ENCODE results near the gene CGNL1. TPM values are rescaled to one million over a fixed set of nuclear protein-coding genes. Genes with fewer than 3 reads are reported as not detected.

CGNL1 gene
- total and polyA plus RNA-seq, 8 donors: 0.29 to 36.2 (median 19.5) TPM

- H3K36me3 ChIP-seq: no peaks in the 10 kb centered on the region
- WGBS, 5 donors: 64 to 72% (median 67%) methylated on average over 10 of the region's 10 CpGs
- TF ChIP-seq POLR2AphosphoS5 (IDR thresholded peaks at IDR 0.05) (no peak), EP300 (IDR thresholded peaks at IDR 0.05) (no peak), POLR2A (IDR thresholded peaks at IDR 0.05) (no peak), CTCF (IDR thresholded peaks at IDR 0.05) (no peak)
- no peaks in the 10 kb centered on the region for H3K4me1 ChIP-seq
- H3K27ac ChIP-seq: no peak overlapping the region
- peaks cover 0 to 7% (median 0%) of the 10 kb centered on the region in 3 donors for H3K27me3 ChIP-seq
- DNase-seq: peak in 1 of 2 donors; percentile 44
- no peak overlapping the region for H3K4me3 ChIP-seq
- H3K9me3 ChIP-seq: no peaks in the 10 kb centered on the region
- intact Hi-C loops (cut with DNase I; ENCODE audit: low total_unique reads): no loop called here
Observed at GRCh38 chr15:57353317-57353804, 22.9 kb upstream of the CGNL1 start.

- H3K36me3 ChIP-seq: no peaks in the 10 kb centered on the region
- H3K27me3 ChIP-seq: peaks cover 0 to 7% (median 0%) of the 10 kb centered on the region in 3 donors
- H3K9me3 ChIP-seq: no peaks in the 10 kb centered on the region
- no peak overlapping the region for H3K4me3 ChIP-seq
- no peaks in the 10 kb centered on the region for H3K4me1 ChIP-seq
- WGBS, 5 donors: 69 to 91% (median 84%) methylated on average over 6 to 7 of the region's 7 CpGs
- intact Hi-C loops (cut with DNase I; ENCODE audit: low total_unique reads): no loop called here
- TF ChIP-seq POLR2A (IDR thresholded peaks at IDR 0.05) (no peak), POLR2AphosphoS5 (IDR thresholded peaks at IDR 0.05) (no peak), CTCF (IDR thresholded peaks at IDR 0.05) (no peak), EP300 (IDR thresholded peaks at IDR 0.05) (no peak)
- DNase-seq: no peak
- no peak overlapping the region for H3K27ac ChIP-seq
Observed at GRCh38 chr15:57354436-57355123, 21.7 kb upstream of the CGNL1 start.

- intact Hi-C loops (cut with DNase I; ENCODE audit: low total_unique reads): no loop called here
- 86 to 92% (median 90%) methylated on average over 8 of the region's 8 CpGs for WGBS, 5 donors
Observed at GRCh38 chr15:57355259-57355658, 21.0 kb upstream of the CGNL1 start.

GRCh38 chr15:57356178-57356577 is 20.1 kb upstream of the CGNL1 start:
- Histone ChIP-seq H3K36me3 (no peaks in the 10 kb centered on the region), H3K4me3 (no peak overlapping the region)
- DNase-seq: peak in 1 of 2 donors; percentile 53

More at GRCh38 chr15:57355259-57355658, 21.0 kb upstream of the CGNL1 start:
- Histone ChIP-seq H3K27me3 (peaks cover 0 to 7% (median 0%) of the 10 kb centered on the region in 3 donors), H3K27ac (no peak overlapping the region), H3K4me1 (no peaks in the 10 kb centered on the region), H3K9me3 (no peaks in the 10 kb centered on the region), H3K4me3 (no peak overlapping the region), H3K36me3 (no peaks in the 10 kb centered on the region)
- TF ChIP-seq POLR2AphosphoS5 (IDR thresholded peaks at IDR 0.05) (no peak), POLR2A (IDR thresholded peaks at IDR 0.05) (no peak), CTCF (IDR thresholded peaks at IDR 0.05) (no peak), EP300 (IDR thresholded peaks at IDR 0.05) (no peak)
- no peak for DNase-seq

More at GRCh38 chr15:57356178-57356577, 20.1 kb upstream of the CGNL1 start:
- H3K27me3 ChIP-seq: peaks cover 0 to 7% (median 0%) of the 10 kb centered on the region in 3 donors
- no peak overlapping the region for H3K27ac ChIP-seq
- no peaks in the 10 kb centered on the region for H3K4me1 ChIP-seq
- intact Hi-C loops (cut with DNase I; ENCODE audit: low total_unique reads): no loop called here
- TF ChIP-seq EP300 (IDR thresholded peaks at IDR 0.05) (no peak), POLR2AphosphoS5 (IDR thresholded peaks at IDR 0.05) (no peak), CTCF (IDR thresholded peaks at IDR 0.05) (no peak), POLR2A (IDR thresholded peaks at IDR 0.05) (no peak)
- H3K9me3 ChIP-seq: no peaks in the 10 kb centered on the region
